KG1 (cell line): ENCODE measurements around the gene MARVELD1.
"Not testable (repeated sequence)": the region's sequence is repeated elsewhere in the genome, so short reads cannot be mapped to it uniquely, and the experiment has no call there.

ENCODE experiments used
- DNase-seq: peaks from one replicate; lab custom pipeline; 2025; lab: John Stamatoyannopoulos, UW

The MARVELD1 gene

GRCh38 chr10:97713339-97713825 is at the start of gene MARVELD1:
Gene MARVELD1, plus strand, starts transcription at chr10:97713730. Its CDS starts 147 bp downstream, at chr10:97713877.
- no peak for DNase-seq

DNA sequence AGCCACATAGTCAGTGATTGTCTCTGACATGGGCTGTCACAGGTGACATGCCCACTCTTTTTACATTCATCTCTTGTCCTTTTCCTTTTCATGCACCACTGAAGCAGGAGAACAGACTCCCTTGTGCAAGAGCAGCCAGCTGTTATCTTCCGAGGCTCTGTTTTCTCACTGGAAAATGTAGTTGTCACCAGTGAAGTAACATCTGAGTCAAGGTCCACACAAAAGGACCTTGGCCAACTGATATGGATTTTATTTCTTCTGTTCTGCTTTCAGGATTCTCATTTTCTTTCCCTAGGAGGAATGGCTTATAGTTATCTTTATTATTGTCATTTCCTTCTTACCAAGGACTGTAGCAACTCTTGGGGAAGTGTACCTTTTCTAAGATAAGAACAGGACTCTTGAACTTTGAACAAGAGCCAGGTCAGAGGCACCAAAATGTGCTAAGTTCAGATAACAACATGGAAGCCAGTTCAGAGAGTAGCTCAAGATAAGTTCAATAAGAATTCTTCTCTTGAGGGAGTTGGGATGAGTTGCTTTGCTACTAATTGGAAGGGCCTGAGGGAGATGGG is 49.2 kb upstream of the MARVELD1 start:
- no peak for DNase-seq

GRCh38 chr10:97666992-97667391 is 46.5 kb upstream of the MARVELD1 start:
- DNase-seq, result no peak

DNA sequence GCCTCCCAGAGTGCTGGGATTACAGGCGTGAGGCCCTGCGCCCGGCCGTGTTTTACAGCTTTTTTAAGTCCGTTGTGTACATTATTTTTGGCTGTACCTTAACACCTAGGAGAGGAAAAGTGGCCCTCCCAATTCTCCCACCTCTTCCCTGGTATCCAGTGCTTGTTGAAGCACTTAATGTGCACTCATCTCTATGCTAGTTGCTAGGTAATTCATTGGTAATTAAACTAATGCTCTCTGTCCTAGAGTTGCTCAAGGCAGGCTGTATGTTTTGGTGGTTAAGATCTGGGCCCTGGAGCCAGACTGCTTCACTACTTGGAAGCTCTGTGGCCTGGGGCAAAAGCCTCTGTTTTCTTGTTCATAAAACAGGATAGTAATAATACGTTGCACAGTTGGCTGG is 46.1 kb upstream of the MARVELD1 start:
- no peak for DNase-seq

GRCh38 chr10:97669571-97669970 is 44.0 kb upstream of the MARVELD1 start:
- no peak for DNase-seq

GRCh38 chr10:97673736-97674525 is 39.6 kb upstream of the MARVELD1 start:
- no peak for DNase-seq

GRCh38 chr10:97675222-97675621 is 38.3 kb upstream of the MARVELD1 start:
- DNase-seq, result no peak

GRCh38 chr10:97676770-97677581 is 36.6 kb upstream of the MARVELD1 start:
- no peak for DNase-seq

- no peak for DNase-seq
These were observed 33.9 kb upstream of the MARVELD1 start for GRCh38 chr10:97679594-97679993.

DNA sequence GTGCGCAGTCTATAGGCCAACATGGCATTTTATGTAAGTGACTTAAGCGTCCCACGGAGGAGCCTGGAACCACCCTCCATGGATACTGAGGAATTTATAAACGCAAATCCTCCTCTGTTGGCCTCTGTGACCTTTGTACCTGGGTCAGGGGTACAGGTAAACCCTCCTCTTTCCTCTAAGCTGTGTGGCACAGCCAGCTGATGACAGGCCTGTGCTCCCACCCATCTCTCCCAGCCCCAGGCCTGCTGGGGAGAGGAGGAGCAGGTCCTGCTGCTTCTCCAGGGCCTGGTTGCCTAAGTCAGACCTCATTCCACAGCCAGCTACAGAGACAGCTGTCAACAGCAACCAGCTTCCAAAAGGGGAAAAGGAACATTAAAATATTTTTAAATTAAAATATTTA is 31.5 kb upstream of the MARVELD1 start:
- DNase-seq, result no peak

GRCh38 chr10:97683556-97684367 is 29.8 kb upstream of the MARVELD1 start:
- DNase-seq, result no peak

DNA sequence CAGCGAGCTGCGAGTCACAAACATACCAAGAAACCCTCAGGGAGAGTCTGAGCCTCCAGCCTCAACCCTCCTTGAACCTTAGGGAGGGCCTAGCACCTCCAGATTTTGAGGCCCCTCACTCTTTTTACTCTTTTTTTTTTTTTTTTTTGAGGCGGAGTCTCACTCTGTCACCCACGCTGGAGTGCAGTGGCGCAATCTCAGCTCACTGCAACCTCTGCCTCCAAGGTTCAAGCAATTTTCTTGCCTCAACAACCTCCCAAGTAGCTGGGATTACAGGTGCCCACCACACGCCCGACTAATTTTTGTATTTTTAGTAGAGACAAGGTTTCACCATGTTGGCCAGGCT is 29.2 kb upstream of the MARVELD1 start:
- not testable (repeated sequence) for DNase-seq

DNA sequence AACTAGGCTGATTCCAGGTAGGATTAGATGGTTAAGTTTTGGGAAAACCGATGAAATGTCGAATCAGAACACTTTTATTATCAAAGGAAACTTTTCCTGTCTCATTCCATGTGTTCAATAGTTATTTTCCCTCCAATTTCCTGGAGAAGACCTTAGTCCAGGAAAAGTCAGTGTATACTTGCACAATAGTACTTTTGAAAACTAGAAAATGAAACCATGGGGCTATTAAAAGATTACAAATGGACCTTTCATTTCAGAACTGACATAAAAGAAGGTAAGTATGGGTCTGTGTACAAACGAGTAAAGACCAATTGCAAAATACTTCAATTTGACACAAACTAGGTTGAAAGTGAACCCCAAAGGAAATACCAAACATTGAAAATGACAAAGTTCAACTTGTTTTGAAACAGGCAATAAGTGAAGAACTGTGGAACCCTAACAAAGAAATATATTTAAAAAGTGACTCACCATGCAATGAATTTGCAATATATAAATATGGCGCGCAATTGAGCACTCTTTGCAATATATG is 28.6 kb upstream of the MARVELD1 start:
- DNase-seq, result no peak

DNA sequence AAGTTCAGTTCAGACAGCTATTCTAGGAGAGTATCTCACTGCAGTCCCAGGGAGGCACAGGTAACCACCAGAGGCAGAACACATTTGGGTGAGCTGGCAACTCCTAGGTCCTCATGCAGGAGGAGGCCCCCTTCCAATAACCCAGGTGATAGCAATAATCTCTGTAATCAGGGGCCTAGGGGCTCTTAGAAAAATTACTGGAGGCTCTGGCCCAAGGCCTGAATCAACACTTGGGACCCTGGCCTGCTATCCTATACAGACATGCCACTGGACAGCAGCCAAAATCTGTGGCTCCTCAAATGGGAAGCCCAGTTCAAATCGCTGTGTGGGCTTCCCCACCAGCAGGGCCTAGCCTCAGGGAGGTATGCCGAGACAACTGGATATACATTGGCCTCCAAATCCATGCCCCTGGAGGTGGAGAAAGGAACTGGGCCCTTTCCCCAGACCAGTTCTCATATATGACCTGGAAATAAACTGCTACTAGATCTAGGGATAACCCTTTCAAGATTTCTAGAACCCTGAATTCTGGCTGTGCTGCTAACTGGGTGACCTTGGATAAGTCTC is 28.1 kb upstream of the MARVELD1 start:
- no peak for DNase-seq

DNA sequence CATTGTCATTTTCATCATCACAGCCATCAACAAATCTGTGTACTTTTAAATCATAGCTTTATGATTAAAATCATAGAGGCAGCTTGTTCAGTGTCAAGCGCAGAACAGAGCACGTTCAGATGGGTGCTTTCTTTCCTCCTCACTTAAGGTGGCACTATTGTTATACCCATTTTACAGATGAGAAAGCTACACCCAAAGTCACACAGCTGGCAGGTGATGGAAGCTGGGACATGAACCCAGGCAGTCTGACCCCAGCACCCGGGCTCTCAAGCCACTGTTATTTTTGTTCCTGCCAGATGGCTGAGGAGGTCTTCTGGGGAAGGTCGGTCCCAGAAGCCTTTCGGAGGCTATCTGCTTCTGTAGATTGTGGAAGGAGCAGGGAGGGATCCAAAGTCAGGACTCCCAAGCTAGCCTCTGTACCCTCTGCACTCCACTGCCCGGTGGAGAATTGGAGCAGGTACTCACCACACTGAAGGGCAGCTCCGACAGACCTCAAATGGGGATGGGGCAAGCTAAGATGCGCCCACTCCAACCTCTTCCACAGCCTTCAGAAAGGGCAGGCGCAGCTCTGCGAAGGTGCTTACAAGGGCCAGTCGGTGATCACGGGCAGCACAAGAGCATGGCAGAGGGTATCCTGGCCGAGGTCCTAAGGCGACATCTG is 27.1 kb upstream of the MARVELD1 start:
- DNase-seq, result no peak

DNA sequence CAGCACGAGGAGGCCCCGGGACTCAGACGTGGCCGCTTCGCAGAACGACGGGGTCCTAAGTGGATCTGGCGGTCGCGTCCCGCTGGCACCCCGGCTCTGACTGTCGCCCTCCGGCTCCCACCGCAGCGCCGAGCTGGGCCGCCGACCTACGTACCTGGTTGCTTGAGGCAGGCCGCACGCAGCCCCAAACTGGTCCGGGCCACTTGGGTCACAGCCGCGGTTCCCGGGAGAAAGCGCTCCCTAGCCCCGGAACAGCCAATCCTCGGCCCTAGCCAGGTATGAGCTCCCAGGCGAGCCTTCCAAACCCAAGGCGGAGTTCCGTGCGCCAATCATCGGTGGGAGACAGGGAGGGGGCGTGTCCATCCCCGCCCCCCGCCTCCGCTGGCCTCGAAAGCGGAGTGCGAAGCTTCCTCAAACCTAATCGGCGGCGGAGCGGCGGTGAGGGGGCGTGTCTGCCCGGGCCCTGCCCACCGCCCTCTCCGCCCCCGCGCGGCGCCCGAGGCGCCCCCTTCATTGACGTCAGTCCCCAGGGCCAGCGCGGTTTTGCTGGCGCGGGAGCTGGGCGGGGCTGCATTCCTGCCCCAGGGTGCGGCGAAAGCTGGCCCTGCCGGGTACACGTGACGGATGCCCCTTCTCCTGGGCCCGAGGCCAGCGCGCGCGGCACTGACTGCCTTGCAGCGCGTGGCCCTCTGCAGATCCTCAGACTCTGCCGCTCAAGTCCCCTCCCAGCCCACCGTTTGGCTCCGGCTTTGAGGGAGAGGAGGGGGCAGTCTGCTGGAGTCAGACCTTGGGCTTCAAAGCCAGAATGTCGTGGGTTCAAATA is 26.4 kb upstream of the MARVELD1 start, which contains the start of gene AVPI1:
AVPI1 (minus strand) TSS at position 280 of the 823 bp plus-strand sequence. CDS start 7,336 bp downstream, outside the sequence.
- peak; percentile 88 for DNase-seq

- DNase-seq, result no peak
These were observed 25.4 kb upstream of the MARVELD1 start for GRCh38 chr10:97687785-97688781.

- no peak for DNase-seq
These were observed 23.9 kb upstream of the MARVELD1 start for GRCh38 chr10:97689559-97690020.
